Measurements from ENCODE around the gene SPINT3.
"Not testable (repeated sequence)": the region's sequence is repeated elsewhere in the genome, so short reads cannot be mapped to it uniquely, and the experiment has no call there.

Gene SPINT3

DNA sequence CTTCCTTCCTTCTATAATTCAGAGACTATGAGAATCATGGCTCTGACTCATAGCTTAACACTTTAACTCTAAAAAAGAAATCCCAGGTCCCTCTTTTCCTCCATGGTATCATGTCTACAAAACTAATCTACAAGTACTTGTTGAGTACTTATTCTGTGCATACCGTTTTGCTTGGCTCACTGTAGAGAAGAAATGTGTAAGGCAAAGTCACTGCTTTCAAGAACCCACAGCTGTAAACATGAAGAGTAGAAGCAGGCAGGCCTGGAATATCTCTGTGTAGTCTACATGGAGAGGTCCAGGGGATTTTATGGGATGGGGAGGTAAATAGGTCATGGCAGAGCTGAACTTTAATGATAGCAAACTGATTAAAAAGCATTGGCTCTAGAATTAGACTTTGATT lies 13.8 kb downstream of the SPINT3 start:
- no peak for DNase-seq

DNA sequence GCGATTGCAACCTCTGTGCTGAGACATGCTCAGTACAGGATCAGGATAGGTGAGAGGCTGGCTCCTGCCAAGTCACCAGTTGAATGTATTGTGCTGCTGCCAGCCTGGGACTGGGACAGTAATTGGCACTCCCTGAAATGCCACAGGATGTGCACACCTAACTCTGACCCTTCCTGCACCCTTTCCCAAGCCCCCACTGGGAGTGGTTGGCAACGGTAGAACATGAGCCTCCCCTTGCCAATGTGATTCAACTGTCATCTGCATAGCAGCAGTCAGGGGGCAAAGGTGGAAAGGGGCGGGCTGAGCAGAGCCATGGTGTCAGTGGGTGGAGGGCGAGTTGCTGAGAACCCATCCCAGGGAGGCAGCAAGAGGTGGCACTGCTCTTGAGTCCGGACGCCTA lies 15.4 kb downstream of the SPINT3 start:
- no peak for DNase-seq

DNA sequence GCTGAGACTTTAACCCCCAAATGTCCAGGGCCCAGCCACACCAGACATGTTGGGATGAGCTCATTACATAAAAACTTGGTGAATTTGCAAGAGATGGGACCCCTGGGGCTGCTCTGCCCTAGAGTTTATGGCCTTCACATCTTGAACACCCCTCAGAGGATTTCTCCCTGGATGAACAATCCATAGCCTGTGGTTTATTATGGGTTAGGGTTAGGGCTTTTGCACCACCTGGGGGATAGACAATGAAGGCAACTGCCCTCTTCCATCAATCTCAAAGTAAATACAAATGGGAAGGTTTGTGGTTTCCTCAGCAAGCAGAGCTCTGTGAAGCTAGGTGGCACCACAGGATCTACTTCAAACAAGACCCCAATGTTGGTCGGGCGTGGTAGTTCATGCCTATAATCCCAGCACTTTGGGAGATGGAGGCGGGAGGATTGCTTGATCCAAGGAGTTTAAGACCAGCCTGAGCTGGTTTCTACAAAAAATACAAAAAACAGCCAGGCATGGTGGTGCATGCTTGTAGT lies 17.4 kb downstream of the SPINT3 start:
- no peak for DNase-seq

DNA sequence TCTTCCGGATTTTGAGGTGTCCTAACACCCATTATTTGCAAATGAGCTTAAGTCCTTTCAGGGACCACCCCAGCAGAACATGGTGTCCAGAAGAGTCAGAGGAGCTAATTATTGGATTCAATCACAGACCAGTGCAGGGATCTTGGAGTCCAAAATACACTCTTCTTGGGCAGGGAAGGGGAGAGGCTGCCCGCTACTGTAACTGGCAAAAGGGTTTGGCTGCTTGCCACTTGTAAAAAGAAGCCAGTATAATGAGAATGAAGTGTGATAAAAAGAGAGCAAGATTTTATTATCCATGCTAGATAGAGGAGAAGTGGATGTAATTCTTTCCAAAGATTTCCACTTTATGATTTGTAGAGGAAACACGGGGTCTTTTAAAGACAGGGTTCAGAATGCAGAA lies 19.3 kb downstream of the SPINT3 start:
- DNase-seq: no peak

DNA sequence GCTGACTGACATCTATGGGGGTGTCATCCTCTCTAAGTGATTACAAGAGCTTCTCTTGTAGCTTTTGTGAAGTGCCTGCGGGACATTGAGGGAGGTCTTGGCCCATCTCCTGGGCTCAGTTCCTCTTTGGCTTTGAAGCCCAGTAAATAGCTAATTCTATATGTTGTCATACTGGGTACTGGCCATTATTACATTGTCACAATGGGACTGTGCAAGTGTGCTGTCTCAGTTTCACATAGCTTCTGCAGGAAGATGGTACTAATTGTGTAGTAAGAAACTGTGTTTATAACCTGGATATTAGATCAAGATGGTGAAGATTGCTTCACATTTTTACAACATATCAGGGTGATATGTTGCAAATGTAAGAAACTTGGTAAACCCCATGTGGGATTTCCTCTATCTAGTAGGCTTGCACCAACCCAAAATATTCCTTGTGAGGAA lies 19.9 kb downstream of the SPINT3 start:
- DNase-seq: no peak

DNA sequence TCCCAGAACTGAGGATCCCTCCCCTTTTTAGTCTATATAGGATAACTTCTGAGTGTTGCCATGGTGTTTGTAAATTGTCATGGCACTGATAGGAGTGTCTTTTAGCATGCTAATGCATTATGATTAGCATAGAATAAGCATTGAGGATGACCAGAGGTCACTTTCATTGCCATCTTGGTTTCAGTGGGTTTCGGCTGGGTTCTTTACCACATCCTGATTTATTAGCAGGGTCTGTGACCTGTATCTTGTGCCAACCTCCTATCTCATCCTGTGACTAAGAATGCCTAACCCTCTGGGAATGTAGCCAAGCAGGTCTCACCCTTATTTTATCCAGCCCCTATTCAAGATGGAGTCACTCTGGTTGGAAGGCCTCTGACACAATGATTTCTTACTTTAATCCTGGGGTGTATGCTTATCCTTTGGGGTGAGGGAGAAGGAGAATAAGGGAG lies 26.3 kb downstream of the SPINT3 start:
- DNase-seq: no peak

DNA sequence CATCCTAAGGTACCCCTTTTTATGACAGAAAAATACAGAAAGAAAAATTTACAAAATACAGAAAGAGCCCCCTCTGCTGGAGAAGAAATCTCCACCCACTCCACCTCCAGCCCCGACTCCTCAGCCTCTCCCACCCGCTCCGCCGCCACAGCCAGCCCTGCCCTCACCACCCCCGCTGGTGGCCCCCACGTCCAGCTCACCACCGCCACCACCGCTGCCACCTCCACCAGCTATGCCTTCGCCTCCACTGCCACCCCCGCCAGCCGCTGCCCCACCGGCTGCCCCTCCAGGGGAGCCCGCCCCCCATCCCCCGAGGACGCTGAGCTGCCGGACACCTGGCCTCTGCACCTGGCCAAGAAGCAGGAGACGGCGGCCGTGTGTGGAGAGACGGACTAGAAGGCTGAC lies 28.2 kb downstream of the SPINT3 start:
- no peak for DNase-seq

DNA sequence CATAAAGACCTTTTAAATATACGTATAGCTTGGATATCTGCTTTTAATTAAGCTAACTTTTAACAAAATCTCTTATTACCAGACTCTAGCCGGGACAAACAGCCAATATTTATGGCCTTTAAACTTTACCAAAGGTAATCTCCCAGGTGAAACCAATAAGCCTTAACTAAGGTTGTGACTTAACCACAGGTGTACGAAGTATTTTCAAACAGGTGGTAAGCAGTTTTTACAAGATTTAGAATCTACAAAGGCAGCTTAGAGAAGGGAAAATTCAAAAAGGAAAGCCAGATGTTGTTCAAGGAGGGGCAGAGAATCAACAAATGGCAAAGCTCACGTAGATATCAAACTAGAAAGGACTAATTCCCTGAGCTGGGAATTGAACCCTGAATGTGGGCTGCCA lies 30.0 kb downstream of the SPINT3 start:
- DNase-seq: no peak

DNA sequence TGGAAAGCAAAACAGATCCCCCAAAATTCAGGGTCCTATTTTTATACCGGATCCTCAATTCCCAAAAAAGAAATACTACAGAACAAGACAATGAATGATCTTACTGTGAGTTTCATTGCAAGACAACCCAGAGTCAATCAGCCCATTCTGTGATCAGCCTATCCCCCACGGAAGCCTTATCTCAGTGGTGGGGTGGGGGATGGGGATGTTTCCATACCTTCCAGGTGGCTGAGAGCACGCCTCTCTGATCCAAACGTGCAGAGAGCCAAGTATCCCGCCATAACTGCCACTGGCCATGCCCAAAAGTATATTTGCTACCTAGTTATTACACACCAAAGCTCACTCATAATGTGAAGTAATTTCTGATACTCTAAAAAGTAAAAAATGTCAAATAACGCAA lies 30.7 kb downstream of the SPINT3 start:
- no peak for DNase-seq

DNA sequence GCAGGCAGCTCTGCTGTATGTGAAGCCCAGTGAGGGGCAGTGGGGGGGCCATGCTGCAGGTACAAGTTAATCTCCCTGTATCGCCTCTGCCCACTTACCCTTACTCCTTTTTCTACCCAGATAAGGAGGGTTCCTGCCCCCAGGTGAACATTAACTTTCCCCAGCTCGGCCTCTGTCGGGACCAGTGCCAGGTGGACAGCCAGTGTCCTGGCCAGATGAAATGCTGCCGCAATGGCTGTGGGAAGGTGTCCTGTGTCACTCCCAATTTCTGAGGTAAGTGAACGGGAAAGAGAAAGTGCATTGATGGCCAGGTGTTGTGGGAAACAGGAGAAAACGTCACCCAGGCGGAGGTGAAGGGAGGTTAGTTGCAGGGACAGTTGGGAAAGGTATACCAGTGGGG lies 35.6 kb downstream of the SPINT3 start:
- DNase-seq: no peak

DNA sequence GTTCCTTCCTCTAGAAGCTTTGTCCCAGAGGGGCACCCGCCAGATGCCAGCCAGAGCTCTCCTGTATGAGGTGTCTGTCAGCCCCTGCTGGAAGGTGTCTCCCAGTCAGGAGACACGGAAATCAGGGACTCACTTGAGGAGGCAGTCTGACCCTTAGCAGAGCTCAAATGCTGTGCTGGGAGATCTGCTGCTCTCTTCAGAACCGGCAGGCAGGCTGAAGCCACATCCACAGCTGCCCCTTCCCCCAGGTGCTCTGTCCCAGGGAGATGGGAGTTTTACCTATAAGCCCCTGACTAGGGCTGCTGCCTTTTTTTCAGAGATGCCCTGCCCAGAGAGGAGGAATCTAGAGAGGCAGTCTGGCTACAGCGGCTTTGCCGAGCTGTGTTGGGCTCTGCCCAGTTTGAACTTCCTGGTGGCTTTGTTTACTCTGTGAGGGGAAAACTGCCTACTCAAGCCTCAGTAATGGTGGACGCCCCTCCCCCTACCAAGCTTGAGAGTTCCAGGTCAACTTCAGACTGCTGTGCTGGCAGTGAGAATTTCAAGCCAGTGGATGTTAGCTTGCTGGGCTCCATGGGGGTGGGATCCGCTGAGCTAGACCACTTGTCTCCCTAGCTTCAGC lies 37.8 kb downstream of the SPINT3 start:
- not testable (repeated sequence) for DNase-seq

DNA sequence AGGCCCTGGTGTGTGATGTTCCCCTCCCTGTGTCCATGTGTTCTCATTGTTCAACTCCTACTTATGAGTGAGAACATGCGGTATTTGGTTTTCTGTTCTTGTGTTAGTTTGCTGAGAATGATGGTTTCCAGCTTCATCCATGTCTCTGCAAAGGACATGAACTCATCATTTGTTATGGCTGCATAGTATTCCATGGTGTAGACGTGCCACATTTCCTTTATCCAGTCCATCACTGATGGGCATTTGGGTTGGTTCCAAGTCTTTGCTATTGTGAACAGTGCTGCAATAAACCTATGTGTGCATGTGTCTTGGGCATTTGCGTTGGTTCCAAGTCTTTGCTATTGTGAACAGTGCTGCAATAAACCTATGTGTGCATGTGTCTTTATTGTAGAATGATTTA lies 43.1 kb downstream of the SPINT3 start:
- DNase-seq: not testable (repeated sequence)

DNA sequence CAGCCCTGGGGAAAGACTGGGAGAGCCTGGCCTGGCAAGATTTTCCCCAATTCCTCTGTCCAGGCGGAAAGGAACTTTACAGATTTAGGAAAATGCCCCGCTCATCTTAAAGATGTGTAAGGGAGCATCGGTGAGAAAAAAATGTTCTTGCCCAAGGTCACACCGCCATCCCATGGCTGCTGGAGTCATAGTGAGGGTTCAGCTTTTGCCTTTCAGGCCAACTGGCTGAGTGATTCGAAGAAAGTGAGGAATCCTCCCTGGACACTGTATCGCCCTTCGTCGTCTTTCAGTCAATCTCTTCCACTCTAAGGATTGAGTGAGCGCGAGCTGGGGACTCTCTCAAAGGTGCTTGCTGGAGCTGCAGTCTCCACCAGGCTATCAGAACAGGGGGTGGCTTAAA lies 44.5 kb downstream of the SPINT3 start:
- DNase-seq: no peak

DNA sequence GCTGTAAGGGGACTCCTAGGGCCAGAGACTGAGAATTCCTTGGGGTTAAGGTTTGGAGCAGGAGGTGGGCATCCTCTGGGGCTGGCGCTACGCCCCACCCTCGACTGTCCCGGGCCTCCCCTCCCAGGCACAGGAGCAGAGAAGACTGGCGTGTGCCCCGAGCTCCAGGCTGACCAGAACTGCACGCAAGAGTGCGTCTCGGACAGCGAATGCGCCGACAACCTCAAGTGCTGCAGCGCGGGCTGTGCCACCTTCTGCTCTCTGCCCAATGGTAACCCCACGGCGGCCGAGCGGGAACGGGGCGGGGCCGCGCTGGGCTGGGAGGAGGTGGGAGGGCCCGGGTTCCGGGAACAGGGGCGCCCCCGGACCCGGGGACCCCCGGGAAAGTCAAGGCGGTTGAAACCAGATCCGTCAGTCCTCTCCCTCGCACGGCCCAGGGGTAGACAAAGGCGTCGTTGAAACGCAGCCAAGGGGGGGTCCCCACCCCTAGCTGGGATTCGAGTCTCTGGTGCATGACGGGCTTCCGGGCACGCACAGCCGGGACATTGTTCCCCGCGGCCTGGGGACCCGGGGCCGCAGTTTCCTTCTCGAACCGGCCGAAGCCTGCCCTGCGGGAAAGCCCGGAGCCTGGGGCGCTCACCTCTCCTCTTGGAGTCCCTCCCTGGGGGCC lies 45.0 kb downstream of the SPINT3 start:
- no peak for DNase-seq

DNA sequence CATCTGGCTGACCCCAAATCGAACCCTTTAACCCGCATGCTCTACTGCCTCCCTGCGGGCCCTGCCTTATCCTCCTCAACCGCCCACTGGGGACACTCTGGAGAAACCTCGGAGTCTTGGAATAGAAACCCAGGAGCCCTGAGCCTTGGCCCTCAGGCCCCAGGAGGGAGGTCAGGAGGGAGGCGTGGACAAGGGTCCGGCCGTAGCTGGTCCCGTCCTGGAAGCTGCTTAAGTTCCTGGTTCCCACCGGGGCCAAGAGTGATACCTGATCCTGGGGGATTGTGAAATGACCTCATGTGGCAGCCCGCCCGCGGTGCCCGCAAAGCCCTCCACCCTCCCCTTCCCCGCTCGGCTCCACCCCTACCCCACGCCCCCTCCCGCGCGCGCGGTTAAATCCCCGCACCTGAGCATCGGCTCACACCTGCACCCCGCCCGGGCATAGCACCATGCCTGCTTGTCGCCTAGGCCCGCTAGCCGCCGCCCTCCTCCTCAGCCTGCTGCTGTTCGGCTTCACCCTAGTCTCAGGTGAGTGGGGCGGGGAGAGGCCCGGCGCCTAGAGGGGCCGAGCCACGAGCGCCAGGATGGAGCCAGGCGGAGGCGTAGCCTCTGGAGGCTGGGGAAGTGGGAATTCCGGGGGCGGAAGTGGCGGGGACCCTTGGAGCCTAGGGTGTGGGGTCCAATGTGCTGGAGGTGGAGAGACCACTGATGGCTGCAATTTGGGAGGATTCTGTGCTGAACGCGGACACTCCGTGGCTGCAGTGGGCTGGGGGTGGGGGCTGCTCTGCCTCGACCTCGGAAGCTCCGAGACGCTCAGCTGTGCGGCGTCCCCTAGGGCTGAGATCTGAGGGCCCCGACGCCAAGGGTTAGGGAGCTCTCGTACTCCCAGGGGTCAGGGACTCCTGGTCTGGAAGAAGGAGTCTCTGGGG lies 45.8 kb downstream of the SPINT3 start, which contains the start of gene WFDC2:
Gene WFDC2 (plus strand): TSS at position 418 of the 926 bp plus-strand sequence. CDS start 29 bp downstream, at position 447.
- no peak for DNase-seq

DNA sequence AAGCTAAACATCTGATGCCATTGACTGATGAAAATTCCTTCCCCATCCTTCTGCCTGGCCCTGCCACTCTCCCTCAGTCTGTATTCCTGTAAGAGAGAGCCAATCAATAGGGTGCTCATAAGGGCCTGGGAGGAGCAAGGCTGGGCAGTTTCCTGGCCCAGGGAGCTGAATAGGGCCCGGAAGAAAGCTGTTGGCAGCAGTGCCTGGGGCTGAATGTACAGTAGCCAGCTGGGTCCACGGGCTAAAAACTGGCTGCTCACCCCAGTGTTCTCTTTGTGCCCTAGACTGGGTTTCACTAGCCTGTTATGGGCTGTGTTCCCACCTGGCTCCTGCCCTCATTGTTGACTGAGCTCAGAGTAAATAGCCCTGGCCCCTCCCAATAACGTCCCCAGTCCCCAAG lies 47.6 kb downstream of the SPINT3 start:
- DNase-seq: no peak

DNA sequence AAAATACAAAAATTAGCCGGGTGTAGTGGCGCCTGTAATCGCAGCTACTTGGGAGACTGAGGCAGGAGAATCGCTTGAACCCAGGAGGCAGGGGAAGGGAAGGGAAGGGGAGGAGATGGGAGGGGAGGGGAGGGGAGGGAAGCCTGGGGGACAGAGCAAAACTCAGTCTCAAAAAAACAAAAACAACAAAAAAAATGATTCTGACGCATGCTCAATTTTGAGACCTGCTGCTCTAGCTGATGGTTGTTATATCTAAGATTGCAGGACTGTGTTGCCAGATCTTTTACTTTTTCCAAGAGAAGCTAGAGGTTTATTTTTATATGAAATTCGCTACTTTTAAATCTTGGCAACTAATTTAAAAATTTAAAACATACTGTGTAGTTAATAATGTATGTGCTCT lies 48.2 kb downstream of the SPINT3 start:
- no peak for DNase-seq

DNA sequence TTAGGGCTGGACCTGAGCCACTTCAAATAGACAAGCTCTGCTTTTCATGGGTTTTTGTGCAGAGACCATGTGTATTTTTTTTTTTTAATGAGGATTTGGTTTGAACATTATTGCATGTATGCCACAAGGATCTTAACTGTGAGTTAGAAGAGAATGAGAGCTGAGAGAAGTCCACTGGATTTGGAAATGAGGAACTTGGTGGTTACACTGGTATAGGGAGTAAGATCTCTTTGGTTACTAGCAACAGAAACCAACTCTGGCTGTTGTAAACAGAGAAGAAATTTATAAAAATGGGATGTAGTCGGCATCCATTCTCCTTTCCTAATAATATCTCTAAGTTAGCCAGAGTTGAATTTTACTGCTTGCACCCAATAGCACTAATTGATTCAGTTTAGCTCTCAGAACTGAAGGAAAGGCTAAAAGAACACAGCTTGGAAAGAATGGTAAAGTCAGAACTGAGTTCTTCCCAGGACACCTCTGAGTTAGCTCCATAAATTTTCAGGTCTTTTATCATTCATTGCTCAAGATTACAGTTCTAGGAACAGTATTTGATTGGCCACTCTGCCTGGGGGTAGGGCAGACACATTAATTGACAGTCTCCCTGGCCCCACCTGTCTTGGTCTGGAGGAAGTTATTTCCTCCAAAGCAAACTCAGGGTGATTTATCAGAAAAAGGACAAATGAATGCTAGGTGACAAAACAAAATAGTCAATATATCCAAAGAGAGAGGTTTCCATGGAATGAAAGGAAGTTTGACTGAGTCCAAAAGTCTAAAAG lies 49.7 kb downstream of the SPINT3 start:
- no peak for DNase-seq

DNA sequence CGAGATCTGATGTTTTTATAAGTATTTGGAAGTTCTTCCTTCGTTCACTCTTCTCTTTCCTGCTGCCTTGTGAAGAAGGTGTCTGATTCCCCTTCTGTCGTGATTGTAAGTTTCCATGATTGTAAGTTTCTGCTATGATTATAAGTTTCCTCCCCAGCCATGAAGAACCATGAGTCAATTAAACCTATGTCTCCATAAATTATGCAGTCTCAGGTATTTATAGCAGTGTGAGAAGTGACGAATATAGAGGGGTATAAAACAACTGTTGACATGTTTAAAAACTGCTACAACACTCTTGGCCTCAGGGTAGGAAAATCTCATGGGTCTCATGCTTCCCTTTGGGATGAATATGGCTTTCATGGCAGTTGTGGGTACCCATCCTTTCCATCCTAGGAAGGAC lies 51.7 kb downstream of the SPINT3 start:
- no peak for DNase-seq

DNA sequence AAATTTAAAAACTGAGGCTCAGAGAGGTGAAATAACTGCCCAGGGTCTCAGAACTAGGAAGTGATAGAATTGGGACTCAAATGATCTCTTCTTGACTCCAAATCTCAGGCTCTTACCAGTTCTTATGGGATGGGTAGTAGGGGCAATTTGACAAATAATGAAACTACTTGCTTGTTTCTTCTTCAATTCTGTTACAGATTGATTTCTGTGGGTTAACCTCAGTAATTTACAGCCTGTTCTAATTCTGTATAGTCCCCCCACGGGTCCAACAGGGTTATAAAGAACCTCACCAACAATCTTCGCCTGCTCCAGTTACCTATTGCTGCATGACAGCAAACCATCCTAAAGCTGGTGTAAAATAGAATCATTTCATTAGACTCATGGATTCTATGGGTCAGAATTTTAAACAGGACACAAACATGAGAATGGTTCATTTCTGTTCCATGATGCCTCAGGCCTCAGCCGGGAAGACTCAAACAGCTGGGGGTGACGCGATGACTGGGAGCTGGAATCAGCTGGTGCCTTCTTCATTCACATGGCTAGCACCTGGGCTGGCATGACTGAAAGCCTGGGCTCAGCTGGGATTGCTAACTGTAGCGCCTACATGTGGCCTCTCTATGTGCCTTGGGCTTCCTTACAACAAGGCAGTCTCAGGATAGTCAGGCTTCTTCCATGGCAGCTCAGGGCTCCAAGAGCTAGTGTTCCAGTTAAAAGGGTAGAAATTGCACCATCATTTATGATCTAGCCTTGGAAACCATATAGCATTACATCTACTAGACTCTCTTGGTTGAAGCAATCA lies 52.5 kb downstream of the SPINT3 start:
- DNase-seq: no peak
